ENCODE results near the gene ZNF75A.

- no peak for TF ChIP-seq RFX5 (IDR thresholded peaks at IDR 0.05; ENCODE audit: low read depth, low read length)
- TF ChIP-seq POLR2A (IDR thresholded peaks at IDR 0.05; ENCODE audit: low read depth, low read length), result no peak
- TF ChIP-seq MAFK (IDR thresholded peaks at IDR 0.05; ENCODE audit: low read depth, low read length), result no peak
- TF ChIP-seq, protein P1, sequence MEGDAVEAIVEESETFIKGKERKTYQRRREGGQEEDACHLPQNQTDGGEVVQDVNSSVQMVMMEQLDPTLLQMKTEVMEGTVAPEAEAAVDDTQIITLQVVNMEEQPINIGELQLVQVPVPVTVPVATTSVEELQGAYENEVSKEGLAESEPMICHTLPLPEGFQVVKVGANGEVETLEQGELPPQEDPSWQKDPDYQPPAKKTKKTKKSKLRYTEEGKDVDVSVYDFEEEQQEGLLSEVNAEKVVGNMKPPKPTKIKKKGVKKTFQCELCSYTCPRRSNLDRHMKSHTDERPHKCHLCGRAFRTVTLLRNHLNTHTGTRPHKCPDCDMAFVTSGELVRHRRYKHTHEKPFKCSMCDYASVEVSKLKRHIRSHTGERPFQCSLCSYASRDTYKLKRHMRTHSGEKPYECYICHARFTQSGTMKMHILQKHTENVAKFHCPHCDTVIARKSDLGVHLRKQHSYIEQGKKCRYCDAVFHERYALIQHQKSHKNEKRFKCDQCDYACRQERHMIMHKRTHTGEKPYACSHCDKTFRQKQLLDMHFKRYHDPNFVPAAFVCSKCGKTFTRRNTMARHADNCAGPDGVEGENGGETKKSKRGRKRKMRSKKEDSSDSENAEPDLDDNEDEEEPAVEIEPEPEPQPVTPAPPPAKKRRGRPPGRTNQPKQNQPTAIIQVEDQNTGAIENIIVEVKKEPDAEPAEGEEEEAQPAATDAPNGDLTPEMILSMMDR (conservative IDR thresholded peaks at IDR 0.05; ENCODE audit: low read depth, low read length), result no peak
- TF ChIP-seq ELK1 (IDR thresholded peaks at IDR 0.05; ENCODE audit: borderline replicate concordance, low read depth, low read length), result no peak
- TF ChIP-seq CEBPB (IDR thresholded peaks at IDR 0.05; ENCODE audit: low read depth, low read length), result no peak
- TF ChIP-seq RCOR1 (IDR thresholded peaks at IDR 0.05; ENCODE audit: insufficient replicate concordance, low read length), result no peak
- no peak for TF ChIP-seq MXI1 (IDR thresholded peaks at IDR 0.05; ENCODE audit: borderline replicate concordance, low read depth, low read length)
Measured at GRCh38 chr16:3321816-3322215, 16.5 kb downstream of the ZNF75A start.

Data from IMR-90 (cell line).